HepG2 (cell line): ENCODE results near the gene ZFR. TPM values are rescaled to one million over a fixed set of nuclear protein-coding genes. Genes with fewer than 3 reads are reported as not detected.
A peak's percentile ranks its signal among the peaks of the same experiment; 100 is the strongest.

Source experiments
- ASH2L ChIP-seq: fragments of 300-600, 200-600 bp; sonication (generic); IDR thresholded peaks from 2 replicates; pipeline ENCODE4 v1.7.0; 2017; ENCODE audit warnings: low read depth, mild to moderate bottlenecking, moderate library complexity, mixed read lengths, low read length; ENCODE audit not compliant: insufficient read length
- ATF4 ChIP-seq, 2 experiments: fragments of 450-650 bp in 1 of 2; sonication (generic) in 1 of 2; formaldehyde crosslinking; IDR thresholded peaks; 2 replicates each; pipeline versions ENCODE4 v1.5.0 to v1.8.0; 2020 to 2022; ENCODE audit warnings: mild to moderate bottlenecking in 1 of 2, missing genetic modification reagents in 1 of 2
- CBX5 ChIP-seq: sonication (generic); formaldehyde crosslinking; IDR thresholded peaks from 2 replicates; pipeline ENCODE4 v1.4.0; 2020; ENCODE audit warnings: missing genetic modification reagents, borderline replicate concordance
- FOXA1 ChIP-seq, 2 experiments: fragments of 450-650 bp in 1 of 2; sonication (generic) in 1 of 2; formaldehyde crosslinking in 1 of 2; IDR thresholded peaks; 2 replicates each; pipeline versions ENCODE4 v1.4.0 to v1.6.1; 2016 to 2020; ENCODE audit warnings: missing genetic modification reagents in 1 of 2
- GATA4 ChIP-seq: sonication (generic); IDR thresholded peaks from 2 replicates; pipeline ENCODE4 v1.6.1; 2016; ENCODE audit warnings: antibody characterized with exemption, low read depth, borderline replicate concordance
- HNRNPH1 ChIP-seq: fragments of 200-400 bp; formaldehyde crosslinking; optimal IDR thresholded peaks from 2 replicates; pipeline ENCODE3; 2017; ENCODE audit warnings: mild to moderate bottlenecking, low read depth, low read length
- KLF6 ChIP-seq: IDR thresholded peaks from 2 replicates; pipeline ENCODE4 v1.8.0; 2016; ENCODE audit warnings: missing biosample characterization, missing genetic modification reagents
- MZF1 ChIP-seq: sonication (generic); formaldehyde crosslinking; IDR thresholded peaks from 2 replicates; pipeline ENCODE4 v1.8.1; 2023; ENCODE audit warnings: mild to moderate bottlenecking, missing genetic modification reagents, borderline replicate concordance
- NR3C1 ChIP-seq: sonication (generic); formaldehyde crosslinking; IDR thresholded peaks from 2 replicates; pipeline ENCODE4 v1.4.0; 2020; ENCODE audit warnings: missing genetic modification reagents
- POLR2A ChIP-seq, 2 experiments: IDR thresholded peaks; 2 replicates each; pipeline ENCODE4 v1.6.1; 2011; ENCODE audit warnings: low read depth in 2 of 2, low read length in 2 of 2, mild to moderate bottlenecking in 1 of 2, moderate library complexity in 1 of 2; ENCODE audit not compliant: insufficient read depth in 1 of 2
- PRDM4 ChIP-seq: sonication (generic); formaldehyde crosslinking; IDR thresholded peaks from 2 replicates; pipeline ENCODE4 v1.9.0; 2021; ENCODE audit warnings: missing genetic modification reagents, borderline replicate concordance
- RAD51 ChIP-seq: fragments of 450-650 bp; IDR thresholded peaks from 2 replicates; pipeline ENCODE4 v1.6.1; 2016; ENCODE audit warnings: borderline replicate concordance
- RBM22 ChIP-seq: fragments of 200-400 bp; formaldehyde crosslinking; optimal IDR thresholded peaks from 2 replicates; pipeline ENCODE3; 2017; ENCODE audit warnings: mild to moderate bottlenecking, low read length, moderate library complexity
- REXO4 ChIP-seq: sonication (generic); formaldehyde crosslinking; IDR thresholded peaks from 2 replicates; pipeline ENCODE4 v1.8.0; 2022; ENCODE audit warnings: missing genetic modification reagents, mild to moderate bottlenecking, borderline replicate concordance
- RFX1 ChIP-seq: fragments of 450-650 bp; IDR thresholded peaks from 2 replicates; pipeline ENCODE4 v1.6.1; 2017
- TBX3 ChIP-seq: fragments of 450-650 bp; IDR thresholded peaks from 2 replicates; pipeline ENCODE4 v1.6.1; 2017; ENCODE audit warnings: antibody characterized with exemption, mild to moderate bottlenecking, inconsistent platforms, borderline replicate concordance
- TGIF2 ChIP-seq: IDR thresholded peaks from 2 replicates; pipeline ENCODE4 v1.6.1; 2016; ENCODE audit warnings: control low read depth, missing compliant biosample characterization
- TSC22D2 ChIP-seq: sonication (generic); formaldehyde crosslinking; IDR thresholded peaks from 2 replicates; pipeline ENCODE4 v1.5.1; 2020; ENCODE audit warnings: missing genetic modification reagents, mild to moderate bottlenecking, borderline replicate concordance
- ZBTB20 ChIP-seq: sonication (generic); formaldehyde crosslinking; IDR thresholded peaks from 2 replicates; pipeline ENCODE4 v1.8.1; 2023; ENCODE audit warnings: missing genetic modification reagents, low read depth, mild to moderate bottlenecking, borderline replicate concordance
- ZFP82 ChIP-seq: sonication (generic); formaldehyde crosslinking; IDR thresholded peaks from 2 replicates; pipeline ENCODE4 v1.5.1; 2020; ENCODE audit warnings: mild to moderate bottlenecking, missing genetic modification reagents, borderline replicate concordance
- ZMYM2 ChIP-seq: sonication (generic); formaldehyde crosslinking; IDR thresholded peaks from 2 replicates; pipeline ENCODE4 v1.8.0; 2022; ENCODE audit warnings: mild to moderate bottlenecking, missing genetic modification reagents
- ZNF232 ChIP-seq: sonication (generic); formaldehyde crosslinking; IDR thresholded peaks from 2 replicates; pipeline ENCODE4 v1.4.0; 2020; ENCODE audit warnings: missing genetic modification reagents, borderline replicate concordance
- ZNF24 ChIP-seq: fragments of 450-650 bp; IDR thresholded peaks from 2 replicates; pipeline ENCODE4 v1.6.1; 2017; ENCODE audit warnings: antibody characterized with exemption, mild to moderate bottlenecking
- ZNF282 ChIP-seq: fragments of 450-650 bp; IDR thresholded peaks from 2 replicates; pipeline ENCODE4 v1.6.1; 2018; ENCODE audit not compliant: partially characterized antibody
- ZNF770 ChIP-seq: sonication (generic); formaldehyde crosslinking; IDR thresholded peaks from 2 replicates; pipeline ENCODE4 v1.5.0; 2020; ENCODE audit warnings: mild to moderate bottlenecking, missing genetic modification reagents
- ZNF879 ChIP-seq: sonication (generic); formaldehyde crosslinking; IDR thresholded peaks from 2 replicates; pipeline ENCODE4 v1.8.1; 2023; ENCODE audit warnings: missing genetic modification reagents
- ZNF883 ChIP-seq: sonication (generic); formaldehyde crosslinking; IDR thresholded peaks from 2 replicates; pipeline ENCODE4 v1.5.1; 2020; ENCODE audit warnings: mild to moderate bottlenecking, missing genetic modification reagents; ENCODE audit errors: not compliant biosample characterization
- polyA plus RNA-seq, 8 experiments: library from polyadenylated mRNA; depleted of rRNA in 3 of 8; stranded (reverse) in 7 of 8; unstranded in 1 of 8; fragments of >200 nt; fragmentation: Illumina TruSeq in 4 of 8; extraction: Trizol in 4 of 8; gene quantifications; 2 replicates each; pipeline versions ENCODE4 v1.2.1 to v1.2.3, GENCODE V29; 2011 to 2016; ENCODE audit warnings: low read depth in 4 of 8, missing spikeins in 1 of 8, mixed read lengths in 1 of 8; ENCODE audit not compliant: insufficient read depth in 1 of 8
- total RNA-seq, 5 experiments: library from RNA; depleted of rRNA; stranded (reverse); fragments of >200 nt; fragmentation: Illumina TruSeq; extraction: Trizol; gene quantifications; 2 replicates each; pipeline ENCODE4 v1.2.3, GENCODE V29; 2016; ENCODE audit warnings: low read depth in 1 of 5

ZFR gene
- total and polyA plus RNA-seq, 2 of the 13 experiments (the other 11 are each of a cell fraction or from before 2014, with no cell fraction given): 89.0 to 92.8 TPM

- peak in 1 of 2 experiments; percentile 94; a peak in 2 of 4 replicates for TF ChIP-seq ATF4 (CRISPR knock-in tag; IDR thresholded peaks at IDR 0.05)
- TF ChIP-seq ZNF879 (CRISPR knock-in tag): no peak
- TF ChIP-seq ZFP82 (CRISPR knock-in tag): no peak
- no peak for TF ChIP-seq ZNF282
- TF ChIP-seq NR3C1 (CRISPR knock-in tag): no peak
- peak; percentile 58; the same call in 1 of the 2 replicates for TF ChIP-seq RFX1
- TF ChIP-seq PRDM4: no peak
- TF ChIP-seq RBM22: peak; percentile 93
- no peak for TF ChIP-seq ZBTB20 (CRISPR knock-in tag)
- TF ChIP-seq ZNF24: no peak
- no peak for TF ChIP-seq FOXA1 (IDR thresholded peaks at IDR 0.05)
- no peak for TF ChIP-seq FOXA1 (CRISPR knock-in tag; IDR thresholded peaks at IDR 0.05)
- no peak for TF ChIP-seq TBX3
- TF ChIP-seq REXO4 (CRISPR knock-in tag): no peak
- peak; percentile 72; the same call in 1 of the 2 replicates for TF ChIP-seq TGIF2
- no peak for TF ChIP-seq ZNF770 (CRISPR knock-in tag)
- peak; percentile 46 for TF ChIP-seq ASH2L
- no peak for TF ChIP-seq ZNF232 (CRISPR knock-in tag)
- TF ChIP-seq ZNF883 (CRISPR knock-in tag): no peak
- no peak for TF ChIP-seq CBX5 (CRISPR knock-in tag)
- no peak for TF ChIP-seq KLF6 (CRISPR knock-in tag)
- no peak for TF ChIP-seq GATA4
- no peak for TF ChIP-seq ZMYM2 (CRISPR knock-in tag)
- TF ChIP-seq POLR2A (IDR thresholded peaks at IDR 0.05; ENCODE audit: insufficient read depth in 1 of 2, low read depth in 2 of 2, low read length in 2 of 2): no peak
- no peak for TF ChIP-seq MZF1 (CRISPR knock-in tag)
- no peak for TF ChIP-seq HNRNPH1
- no peak for TF ChIP-seq TSC22D2 (CRISPR knock-in tag)
- no peak for TF ChIP-seq RAD51
These were observed 53.5 kb downstream of the ZFR start (continued) for GRCh38 chr5:32390819-32391591.
